Measurements from ENCODE around the gene ASF1B.

The ASF1B gene

GRCh38 chr19:14107581-14108461 is 28.6 kb downstream of the ASF1B start:
- no peak for DNase-seq (ENCODE audit: low spot score)

- DNase-seq (ENCODE audit: low spot score), result no peak
Measured at GRCh38 chr19:14106840-14107239, 29.5 kb downstream of the ASF1B start.

- DNase-seq (ENCODE audit: low spot score), result no peak
Measured at GRCh38 chr19:14105680-14106079, 30.7 kb downstream of the ASF1B start.

- DNase-seq (ENCODE audit: low spot score), result no peak
Measured at GRCh38 chr19:14103310-14103709, 33.1 kb downstream of the ASF1B start.

- no peak for DNase-seq (ENCODE audit: low spot score)
Measured at GRCh38 chr19:14102756-14103155, 33.6 kb downstream of the ASF1B start.

GRCh38 chr19:14102102-14102696 is 34.2 kb downstream of the ASF1B start:
- DNase-seq (ENCODE audit: low spot score), result no peak

GRCh38 chr19:14101003-14101545 is 35.3 kb downstream of the ASF1B start:
- no peak for DNase-seq (ENCODE audit: low spot score)

- no peak for DNase-seq (ENCODE audit: low spot score)
Measured at GRCh38 chr19:14097532-14098151, 38.7 kb downstream of the ASF1B start.

- no peak for DNase-seq (ENCODE audit: low spot score)
Measured at GRCh38 chr19:14096272-14096992, 40.0 kb downstream of the ASF1B start.

- DNase-seq (ENCODE audit: low spot score), result no peak
Measured at GRCh38 chr19:14094854-14095253, 41.5 kb downstream of the ASF1B start.

- DNase-seq (ENCODE audit: low spot score), result no peak
Measured at GRCh38 chr19:14093117-14093823, 43.1 kb downstream of the ASF1B start.

- peak; percentile 61 for DNase-seq (ENCODE audit: low spot score)
Measured at GRCh38 chr19:14091813-14092462, 44.5 kb downstream of the ASF1B start.

- peak; percentile 91 for DNase-seq (ENCODE audit: low spot score)
Measured at GRCh38 chr19:14091081-14091812, 45.1 kb downstream of the ASF1B start.

GRCh38 chr19:14090509-14091080 is 45.8 kb downstream of the ASF1B start, which contains the start of gene SAMD1:
Gene SAMD1 (minus strand): TSS chr19:14090751.
- peak; percentile 88 for DNase-seq (ENCODE audit: low spot score)

- DNase-seq (ENCODE audit: low spot score), result peak; percentile 56
Measured at GRCh38 chr19:14089662-14090508, 46.5 kb downstream of the ASF1B start.

- peak; percentile 25 for DNase-seq (ENCODE audit: low spot score)
Measured at GRCh38 chr19:14089412-14089661, 47.1 kb downstream of the ASF1B start.

GRCh38 chr19:14088634-14089411 is 47.6 kb downstream of the ASF1B start:
- no peak for DNase-seq (ENCODE audit: low spot score)

GRCh38 chr19:14086098-14086497 is 50.3 kb downstream of the ASF1B start:
- no peak for DNase-seq (ENCODE audit: low spot score)
